Upper lobe of left lung (tissue), 6 donors: ENCODE measurements around the gene LMO7. TPM values are rescaled to one million over a fixed set of nuclear protein-coding genes. Genes with fewer than 3 reads are reported as not detected.

Source experiments
- ATAC-seq, 2 donors: fragments of 200-7000 bp; cut with Tn5 transposase; one replicate each; pipeline ENCODE4 v1.9.1; 2022; ENCODE audit warnings: mild to moderate bottlenecking in 2 of 2, moderate library complexity in 2 of 2; ENCODE audit not compliant: low FRiP score in 2 of 2
- DNase-seq, 2 donors: peaks; one replicate each; pipeline ENCODE4 v3.0.0-alpha.2; 2019 to 2020
- H3K27ac ChIP-seq, 4 donors: fragments of 200-600 bp; sonication (generic); one replicate each; pipeline ENCODE4 v1.5.1; 2016 to 2019
- H3K27me3 ChIP-seq, 4 donors: fragments of 200-600 bp; sonication (generic); one replicate each; pipeline ENCODE4 v1.5.1; 2017 to 2019
- H3K36me3 ChIP-seq, 4 donors: fragments of 200-600 bp; sonication (generic); one replicate each; pipeline ENCODE4 v1.5.1; 2016 to 2019
- H3K4me1 ChIP-seq, 4 donors: fragments of 200-600 bp; sonication (generic); one replicate each; pipeline ENCODE4 v1.5.1; 2018 to 2019
- H3K4me3 ChIP-seq, 4 donors: fragments of 200-600 bp; sonication (generic); one replicate each; pipeline ENCODE4 v1.5.1; 2017 to 2019; ENCODE audit warnings: mild to moderate bottlenecking in 2 of 4, moderate library complexity in 1 of 4
- H3K9me3 ChIP-seq, 4 donors: fragments of 200-600 bp; sonication (generic); one replicate each; pipeline ENCODE4 v1.5.1; 2018 to 2019
- CTCF ChIP-seq, 6 experiments: fragments of 450-650 bp in 4 of 6; fragments of 200-600 bp in 2 of 6; sonication (generic) in 2 of 6; IDR thresholded peaks; one replicate each; pipeline ENCODE4 v1.5.1; 2016 to 2019; ENCODE audit warnings: antibody characterized with exemption in 6 of 6
- EP300 ChIP-seq, 4 donors: sonication (generic); formaldehyde crosslinking; IDR thresholded peaks; one replicate each; pipeline ENCODE4 v1.5.1; 2017; ENCODE audit warnings: antibody characterized with exemption in 4 of 4, control low read depth in 2 of 4
- POLR2A ChIP-seq, 4 donors: fragments of 450-650 bp; IDR thresholded peaks; one replicate each; pipeline ENCODE4 v1.5.1; 2016 to 2017; ENCODE audit warnings: antibody characterized with exemption in 4 of 4, mild to moderate bottlenecking in 2 of 4
- POLR2AphosphoS5 ChIP-seq, 2 donors: sonication (generic); formaldehyde crosslinking; IDR thresholded peaks; one replicate each; pipeline ENCODE4 v1.5.1; 2017; ENCODE audit warnings: antibody characterized with exemption in 2 of 2
- WGBS, 2 donors: methylation state at CpG; one replicate each; pipeline ENCODE4 v1.1.5; 2017 to 2018; 5-methylcytosine and 5-hydroxymethylcytosine counted together
- total RNA-seq, 6 donors: library from RNA; depleted of rRNA in 4 of 6; stranded (reverse); fragments of >200 nt in 4 of 6; gene quantifications; one replicate each; pipeline versions ENCODE4 v1.1.0 to v1.2.1, GENCODE V29; 2016 to 2021
- donor health status: DM: no; HTN: no; CAD: no; lungs with moderate emphysema.
- donor health status: DM: no; HTN: yes; CAD: no; lungs with severe emphysema.

LMO7 gene
- total RNA-seq, 6 donors from 2014 or later: 327 to 1,155 (median 811) TPM

- H3K27ac ChIP-seq: peak overlapping the region in 2 of 4 donors; percentile 15 to 20
- ATAC-seq (peak; percentile 62 to 78), DNase-seq (no peak)
- no peaks in the 10 kb centered on the region for H3K36me3 ChIP-seq
- no peaks in the 10 kb centered on the region for H3K27me3 ChIP-seq
- WGBS, 2 donors: 29 to 31% methylated on average over 13 to 14 of the region's 14 CpGs
- peak overlapping the region in 3 of 4 donors; percentile 29 to 49 (median 48) for H3K4me3 ChIP-seq
- H3K9me3 ChIP-seq: no peaks in the 10 kb centered on the region
- peaks cover 0 to 5% (median 0%) of the 10 kb centered on the region in 4 donors for H3K4me1 ChIP-seq
- TF ChIP-seq CTCF (IDR thresholded peaks at IDR 0.05): peak; percentile 11 to 71 (median 62)
- TF ChIP-seq EP300 (IDR thresholded peaks at IDR 0.05): no peak
These were observed 234.3 kb downstream of the LMO7 start for GRCh38 chr13:75870397-75870903.

GRCh38 chr13:75871059-75871458 lies 234.9 kb downstream of the LMO7 start:
- DNase-seq (no peak), ATAC-seq (peak in 1 of 2 donors; percentile 25)
- WGBS, 2 donors: 45 to 49% methylated on average over 6 of the region's 6 CpGs
- Histone ChIP-seq H3K36me3 (no peaks in the 10 kb centered on the region), H3K9me3 (no peaks in the 10 kb centered on the region), H3K27ac (peak overlapping the region in 1 of 4 donors; percentile 15), H3K4me1 (peaks cover 0 to 6% (median 0%) of the 10 kb centered on the region in 4 donors), H3K4me3 (peak overlapping the region in 3 of 4 donors; percentile 29 to 49 (median 48)), H3K27me3 (no peaks in the 10 kb centered on the region)
- TF ChIP-seq EP300 (IDR thresholded peaks at IDR 0.05): no peak
- TF ChIP-seq POLR2A (IDR thresholded peaks at IDR 0.05): no peak
- no peak for TF ChIP-seq CTCF (IDR thresholded peaks at IDR 0.05)
- no peak for TF ChIP-seq POLR2AphosphoS5 (IDR thresholded peaks at IDR 0.05)

- WGBS, 2 donors: 47 to 55% methylated on average over 3 of the region's 3 CpGs
- Histone ChIP-seq H3K27me3 (no peaks in the 10 kb centered on the region), H3K4me3 (no peak overlapping the region), H3K4me1 (peaks cover 0 to 10% (median 6%) of the 10 kb centered on the region in 4 donors), H3K36me3 (no peaks in the 10 kb centered on the region), H3K27ac (no peak overlapping the region), H3K9me3 (no peaks in the 10 kb centered on the region)
- DNase-seq (no peak), ATAC-seq (no peak)
- TF ChIP-seq EP300 (IDR thresholded peaks at IDR 0.05): no peak
- TF ChIP-seq POLR2A (IDR thresholded peaks at IDR 0.05): no peak
- TF ChIP-seq POLR2AphosphoS5 (IDR thresholded peaks at IDR 0.05): no peak
- TF ChIP-seq CTCF (IDR thresholded peaks at IDR 0.05): no peak
These were observed 236.8 kb downstream of the LMO7 start for GRCh38 chr13:75872980-75873379.

GRCh38 chr13:75873494-75873893 lies 237.4 kb downstream of the LMO7 start:
- 66 to 85% methylated on average over 10 of the region's 10 CpGs for WGBS, 2 donors
- H3K9me3 ChIP-seq: no peaks in the 10 kb centered on the region
- peaks cover 0 to 10% (median 6%) of the 10 kb centered on the region in 4 donors for H3K4me1 ChIP-seq
- no peak overlapping the region for H3K27ac ChIP-seq
- no peak overlapping the region for H3K4me3 ChIP-seq
- TF ChIP-seq POLR2AphosphoS5 (IDR thresholded peaks at IDR 0.05) (no peak), CTCF (IDR thresholded peaks at IDR 0.05) (no peak), EP300 (IDR thresholded peaks at IDR 0.05) (no peak), POLR2A (IDR thresholded peaks at IDR 0.05) (no peak)
- no peaks in the 10 kb centered on the region for H3K36me3 ChIP-seq
- ATAC-seq: no peak
- DNase-seq: no peak
- H3K27me3 ChIP-seq: no peaks in the 10 kb centered on the region

- no peak for TF ChIP-seq POLR2A (IDR thresholded peaks at IDR 0.05)
- no peak for TF ChIP-seq CTCF (IDR thresholded peaks at IDR 0.05)
- TF ChIP-seq EP300 (IDR thresholded peaks at IDR 0.05): no peak
- no peak for TF ChIP-seq POLR2AphosphoS5 (IDR thresholded peaks at IDR 0.05)
- Histone ChIP-seq H3K27me3 (no peaks in the 10 kb centered on the region), H3K27ac (no peak overlapping the region), H3K9me3 (no peaks in the 10 kb centered on the region), H3K4me3 (no peak overlapping the region), H3K36me3 (no peaks in the 10 kb centered on the region), H3K4me1 (peaks cover 0 to 8% (median 6%) of the 10 kb centered on the region in 4 donors)
- ATAC-seq: no peak
- 46 to 73% methylated on average over 1 of the region's 1 CpG for WGBS, 2 donors
- no peak for DNase-seq
These were observed 239.3 kb downstream of the LMO7 start for GRCh38 chr13:75875450-75875849.
